Common myeloid progenitor, CD34-positive (primary cell): ENCODE measurements around the gene GNG13.

ENCODE experiments used
- CTCF ChIA-PET: fragments of 350-600 bp; sonication (Branson Sonifier 250); formaldehyde crosslinking; loops from one replicate; lab custom pipeline; 2021; ENCODE audit warnings: antibody characterized with exemption; lab: Charles Lee
- POLR2A ChIA-PET: fragments of 350-600 bp; sonication (Branson Sonifier 250); formaldehyde crosslinking; loops from one replicate; lab custom pipeline; 2021; ENCODE audit warnings: antibody characterized with exemption; lab: Charles Lee
- DNase-seq, 3 donors: peaks; one replicate each; pipeline versions ENCODE4 v3.0.0 to v3.0.0-alpha.2; 2013
- H3K27ac ChIP-seq, 2 experiments: 1 replicate in 1 of 2; 2 replicates in 1 of 2; pipeline ENCODE4 v1.7.0; 2013; ENCODE audit warnings: inconsistent platforms in 2 of 2, low read length in 2 of 2, mild to moderate bottlenecking in 2 of 2, low read depth in 1 of 2, moderate library complexity in 1 of 2; ENCODE audit not compliant: severe bottlenecking in 2 of 2, insufficient read depth in 1 of 2, poor library complexity in 1 of 2
- H3K27me3 ChIP-seq, 5 experiments: replicated peaks in 2 of 5; 1 replicate in 3 of 5; 2 replicates in 2 of 5; pipeline versions ENCODE4 v1.6.1 to v1.7.0; 2013; ENCODE audit warnings: low read length in 4 of 5, mild to moderate bottlenecking in 2 of 5, moderate library complexity in 2 of 5, inconsistent platforms in 1 of 5; ENCODE audit not compliant: insufficient read depth in 5 of 5, control insufficient read depth in 4 of 5
- H3K36me3 ChIP-seq, 4 experiments: 1 replicate in 2 of 4; 2 replicates in 2 of 4; pipeline versions ENCODE4 v1.6.1 to v1.7.0; 2013; ENCODE audit warnings: low read length in 3 of 4, control low read depth in 1 of 4, mild to moderate bottlenecking in 1 of 4; ENCODE audit not compliant: control insufficient read depth in 4 of 4, insufficient read depth in 4 of 4
- H3K4me1 ChIP-seq, 4 experiments: 1 replicate in 3 of 4; 2 replicates in 1 of 4; pipeline versions ENCODE4 v1.6.1 to v1.7.1; 2013; ENCODE audit warnings: low read length in 3 of 4, mild to moderate bottlenecking in 3 of 4, control low read depth in 1 of 4, inconsistent platforms in 1 of 4, moderate library complexity in 1 of 4; ENCODE audit not compliant: control insufficient read depth in 4 of 4, insufficient read depth in 4 of 4; ENCODE audit errors: control extremely low read depth in 1 of 4
- H3K4me3 ChIP-seq, 7 experiments: 1 replicate in 4 of 7; 2 replicates in 3 of 7; pipeline versions ENCODE4 v1.5.1 to v1.7.0; 2013; ENCODE audit warnings: mild to moderate bottlenecking in 7 of 7, low read length in 6 of 7, moderate library complexity in 6 of 7, inconsistent platforms in 2 of 7, low read depth in 2 of 7, control low read depth in 1 of 7; ENCODE audit not compliant: insufficient read depth in 4 of 7, control insufficient read depth in 1 of 7; ENCODE audit errors: extremely low read depth in 1 of 7
- H3K9me3 ChIP-seq, 5 experiments: 1 replicate in 4 of 5; 2 replicates in 1 of 5; pipeline versions ENCODE4 v1.6.1 to v1.7.1; 2013; ENCODE audit warnings: low read length in 4 of 5, mild to moderate bottlenecking in 2 of 5, inconsistent platforms in 1 of 5, low read depth in 1 of 5, moderate library complexity in 1 of 5; ENCODE audit not compliant: control insufficient read depth in 4 of 5, insufficient read depth in 2 of 5; ENCODE audit errors: control extremely low read depth in 1 of 5
- whole genome bisulfite sequencing: methylation state at CpG from one replicate; pipeline ENCODE4 v1.1.5; 2013; ENCODE audit not compliant: insufficient coverage; 5-methylcytosine and 5-hydroxymethylcytosine counted together

GNG13 gene

DNA sequence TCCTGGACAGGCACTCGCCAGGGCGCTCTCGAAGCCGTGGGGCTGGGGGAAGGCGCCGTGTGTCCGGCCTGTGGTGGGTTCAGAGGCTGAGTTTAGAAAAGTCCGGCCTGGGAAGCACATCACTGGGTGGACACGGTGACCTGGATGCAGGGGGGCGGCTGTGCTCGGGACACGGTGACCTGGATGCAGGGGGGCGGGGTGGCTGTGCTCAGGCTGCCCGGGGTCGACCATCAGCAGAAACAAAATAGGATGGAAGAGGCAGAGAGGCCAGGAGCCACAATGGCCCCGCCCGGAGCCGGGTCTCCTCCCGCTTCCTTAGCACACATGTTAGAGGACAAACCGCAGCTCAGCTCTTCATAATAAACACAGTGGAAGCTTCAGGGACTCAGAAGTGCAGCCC is 43.2 kb upstream of the GNG13 start:
- CTCF ChIA-PET = no interaction called here
- Histone ChIP-seq H3K9me3 (peaks cover 0 to 12% (median 10%) of the 10 kb centered on the region in 5 experiments), H3K36me3 (no peaks in the 10 kb centered on the region), H3K4me1 (peaks cover 0 to 2% (median 0%) of the 10 kb centered on the region in 4 experiments), H3K27ac (no peak overlapping the region), H3K4me3 (no peak overlapping the region), H3K27me3 (peaks cover 0 to 3% (median 0%) of the 10 kb centered on the region in 5 experiments)
- POLR2A ChIA-PET = no interaction called here
- WGBS = 96% methylated on average over 17 of the region's 20 CpGs
- no peak for DNase-seq

GRCh38 chr16:842711-843560 is 42.4 kb upstream of the GNG13 start:
- ChIA-PET CTCF (no interaction called here), POLR2A (no interaction called here)
- DNase-seq = no peak
- Histone ChIP-seq H3K36me3 (no peaks in the 10 kb centered on the region), H3K27me3 (peaks cover 0 to 3% (median 0%) of the 10 kb centered on the region in 5 experiments), H3K27ac (no peak overlapping the region), H3K4me1 (peaks cover 0 to 2% (median 0%) of the 10 kb centered on the region in 4 experiments), H3K9me3 (peaks cover 0 to 10% (median 2%) of the 10 kb centered on the region in 5 experiments), H3K4me3 (no peak overlapping the region)
- WGBS = 94% methylated on average over 27 of the region's 33 CpGs

DNA sequence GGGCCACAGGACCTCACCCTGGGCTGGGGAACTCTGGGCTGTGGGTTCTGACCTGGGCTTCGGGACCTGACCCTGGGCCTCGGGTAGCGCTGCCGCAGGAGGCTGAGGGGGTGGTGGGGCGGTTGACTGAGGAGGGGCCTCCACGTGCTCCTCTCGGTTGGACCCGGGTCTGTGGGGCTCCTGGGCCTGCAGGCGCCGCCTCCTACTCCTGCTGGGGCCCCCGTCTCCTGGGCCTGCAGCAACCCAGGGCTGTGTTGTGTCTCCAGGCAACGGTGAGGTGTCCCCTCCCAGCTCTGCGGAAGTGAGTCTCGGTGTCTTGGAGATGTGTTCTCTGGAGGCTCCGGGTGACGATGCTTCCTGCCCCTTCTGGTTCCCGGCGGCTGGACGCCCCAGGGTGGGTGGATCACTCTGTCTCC is 41.5 kb upstream of the GNG13 start:
- Histone ChIP-seq H3K27me3 (peaks cover 0 to 3% (median 0%) of the 10 kb centered on the region in 5 experiments), H3K27ac (no peak overlapping the region), H3K4me1 (peaks cover 0 to 2% (median 0%) of the 10 kb centered on the region in 4 experiments), H3K4me3 (no peak overlapping the region), H3K36me3 (no peaks in the 10 kb centered on the region), H3K9me3 (peaks cover 0 to 2% (median 0%) of the 10 kb centered on the region in 5 experiments)
- WGBS = 85% methylated on average over 15 of the region's 19 CpGs
- peak in 2 of 3 donors; percentile 41 to 48 for DNase-seq
- CTCF ChIA-PET = no interaction called here
- POLR2A ChIA-PET = no interaction called here

GRCh38 chr16:841455-842060 is 41.0 kb upstream of the GNG13 start:
- WGBS = 92% methylated on average over 27 of the region's 27 CpGs
- DNase-seq = no peak
- no peak overlapping the region for H3K27ac ChIP-seq
- peaks cover 0 to 2% (median 0%) of the 10 kb centered on the region in 4 experiments for H3K4me1 ChIP-seq
- ChIA-PET CTCF (no interaction called here), POLR2A (no interaction called here)
- peaks cover 0 to 3% (median 0%) of the 10 kb centered on the region in 5 experiments for H3K27me3 ChIP-seq
- H3K36me3 ChIP-seq = no peaks in the 10 kb centered on the region
- peaks cover 0 to 5% (median 3%) of the 10 kb centered on the region in 5 experiments for H3K9me3 ChIP-seq
- H3K4me3 ChIP-seq = no peak overlapping the region

- Histone ChIP-seq H3K27ac (no peak overlapping the region), H3K4me1 (peaks cover 0 to 2% (median 0%) of the 10 kb centered on the region in 4 experiments), H3K4me3 (no peak overlapping the region), H3K27me3 (peaks cover 0 to 3% (median 0%) of the 10 kb centered on the region in 5 experiments), H3K36me3 (no peaks in the 10 kb centered on the region), H3K9me3 (peaks cover 0 to 12% (median 9%) of the 10 kb centered on the region in 5 experiments)
- CTCF ChIA-PET = no interaction called here
- WGBS = 93% methylated on average over 27 of the region's 34 CpGs
- POLR2A ChIA-PET = no interaction called here
- no peak for DNase-seq
Measured at GRCh38 chr16:840561-841454, 40.3 kb upstream of the GNG13 start.

DNA sequence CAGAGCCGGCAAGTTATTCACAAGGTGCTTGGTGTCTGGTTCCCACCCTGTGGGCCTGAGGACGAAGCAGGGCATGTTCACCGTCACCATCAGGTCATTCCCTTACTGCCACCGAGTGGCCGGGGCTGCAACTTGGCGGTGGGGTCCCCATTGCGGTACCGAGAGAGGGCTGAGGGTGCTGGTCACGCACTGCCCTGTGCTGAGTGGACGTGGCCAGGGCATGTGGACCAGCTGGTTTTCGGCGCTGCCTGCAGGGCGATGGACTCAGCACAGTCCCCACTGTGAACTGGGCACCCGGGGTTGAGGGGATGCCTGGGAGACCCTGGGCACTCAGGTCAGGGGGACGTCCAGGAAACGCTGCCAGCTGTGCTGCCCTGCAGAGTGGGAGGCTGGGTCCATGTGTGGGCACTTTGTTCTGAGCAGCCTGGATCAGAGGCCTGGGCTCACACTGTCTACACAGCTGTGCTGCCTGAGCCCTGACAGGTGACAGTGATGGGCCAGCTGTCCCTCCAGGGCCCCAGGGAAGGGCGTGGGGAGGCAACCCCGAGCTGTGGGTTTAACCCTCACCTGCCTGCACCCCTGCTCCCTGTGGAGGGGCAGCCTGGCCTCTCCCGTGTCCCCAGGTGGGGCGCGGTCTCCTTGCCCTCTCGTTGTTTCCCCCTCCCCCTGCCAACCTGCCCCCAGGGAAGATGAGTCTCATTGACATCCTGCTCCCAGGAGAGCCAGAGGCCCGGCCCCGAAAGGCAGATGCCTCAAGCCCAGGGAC is 39.3 kb upstream of the GNG13 start:
- peaks cover 0 to 3% (median 0%) of the 10 kb centered on the region in 5 experiments for H3K27me3 ChIP-seq
- no peaks in the 10 kb centered on the region for H3K36me3 ChIP-seq
- 91% methylated on average over 21 of the region's 24 CpGs for WGBS
- CTCF ChIA-PET = no interaction called here
- no peak for DNase-seq
- POLR2A ChIA-PET = no interaction called here
- peaks cover 0 to 18% (median 12%) of the 10 kb centered on the region in 5 experiments for H3K9me3 ChIP-seq
- no peak overlapping the region for H3K4me3 ChIP-seq
- H3K4me1 ChIP-seq = peaks cover 0 to 2% (median 0%) of the 10 kb centered on the region in 4 experiments
- no peak overlapping the region for H3K27ac ChIP-seq
